OCI-LY3 (cell line): ENCODE results near the gene NEU4.
"Not testable (repeated sequence)": the region's sequence is repeated elsewhere in the genome, so short reads cannot be mapped to it uniquely, and the experiment has no call there.

ENCODE experiments used
- H2AFZ ChIP-seq: fragments of 200-600, 300-600 bp; shearing (Covaris generic); 2 replicates; pipeline ENCODE4 v1.6.0; 2014; ENCODE audit warnings: antibody characterized with exemption, low read depth, low read length
- H3K27ac ChIP-seq: fragments of 200-600, 300-600 bp; sonication (generic); 2 replicates; pipeline ENCODE4 v1.5.1; 2014; ENCODE audit warnings: mild to moderate bottlenecking, low read length, moderate library complexity, mixed read lengths
- H3K27me3 ChIP-seq: fragments of 200-600, 300-600 bp; sonication (generic); 2 replicates; pipeline ENCODE4 v1.6.1; 2014; ENCODE audit warnings: low read depth, low read length, mixed read lengths
- H3K36me3 ChIP-seq: fragments of 200-600, 300-600 bp; sonication (generic); replicated peaks from 2 replicates; pipeline ENCODE3; 2014; ENCODE audit warnings: low read depth, low read length, mixed read lengths
- H3K4me1 ChIP-seq: fragments of 300-600, 200-600 bp; sonication (generic); 2 replicates; pipeline ENCODE4 v1.6.1; 2014; ENCODE audit warnings: low read length, mixed read lengths
- H3K4me2 ChIP-seq: fragments of 200-600, 300-600 bp; sonication (generic); 2 replicates; pipeline ENCODE4 v1.6.1; 2014; ENCODE audit warnings: low read length, mixed read lengths
- H3K4me3 ChIP-seq: fragments of 300-600, 200-600 bp; sonication (generic); 2 replicates; pipeline ENCODE4 v1.5.1; 2014; ENCODE audit warnings: antibody characterized with exemption, mild to moderate bottlenecking, low read length, moderate library complexity
- H3K79me2 ChIP-seq: fragments of 300-600, 200-600 bp; shearing (Covaris generic); 2 replicates; pipeline ENCODE4 v1.6.1; 2014; ENCODE audit warnings: mild to moderate bottlenecking, low read length, mixed read lengths
- H3K9ac ChIP-seq: fragments of 300-600, 200-600 bp; shearing (Covaris generic); 2 replicates; pipeline ENCODE4 v1.6.0; 2014; ENCODE audit warnings: mild to moderate bottlenecking, low read length, moderate library complexity
- H3K9me3 ChIP-seq: fragments of 200-600, 300-600 bp; shearing (Covaris generic); 2 replicates; pipeline ENCODE4 v1.6.1; 2014; ENCODE audit warnings: low read length, mixed read lengths; ENCODE audit not compliant: insufficient read depth
- H4K20me1 ChIP-seq: fragments of 200-600, 300-600 bp; sonication (generic); 2 replicates; pipeline ENCODE4 v1.6.1; 2016; ENCODE audit warnings: low read length, mixed read lengths; ENCODE audit not compliant: insufficient read depth
- CTCF ChIP-seq: fragments of 200-600, 300-600 bp; sonication (generic); IDR thresholded peaks from 2 replicates; pipeline ENCODE4 v1.5.1; 2014; ENCODE audit warnings: antibody characterized with exemption, low read length, low read depth
- EZH2phosphoT487 ChIP-seq: fragments of 200-600 bp; shearing (Covaris generic); IDR thresholded peaks from 2 replicates; pipeline ENCODE4 v1.6.1; 2018; ENCODE audit warnings: antibody characterized with exemption, mixed run types, low read depth

Gene NEU4

GRCh38 chr2:241780939-241781569, 27.9 kb upstream of the NEU4 start:
- Histone ChIP-seq H4K20me1 (no peaks in the 10 kb centered on the region), H3K4me2 (no peak overlapping the region), H2AFZ (no peak overlapping the region), H3K79me2 (no peaks in the 10 kb centered on the region), H3K27me3 (no peaks in the 10 kb centered on the region), H3K9ac (no peak overlapping the region), H3K4me1 (no peaks in the 10 kb centered on the region), H3K4me3 (no peak overlapping the region), H3K9me3 (no peaks in the 10 kb centered on the region), H3K27ac (no peak overlapping the region), H3K36me3 (no peaks in the 10 kb centered on the region)
- TF ChIP-seq EZH2phosphoT487, result no peak
- TF ChIP-seq CTCF, result no peak

- not testable (repeated sequence) for H3K27ac ChIP-seq, H3K4me2 ChIP-seq, H3K36me3 ChIP-seq, H3K4me3 ChIP-seq, H2AFZ ChIP-seq, H4K20me1 ChIP-seq, H3K79me2 ChIP-seq, H3K4me1 ChIP-seq, H3K27me3 ChIP-seq, H3K9me3 ChIP-seq, H3K9ac ChIP-seq
Measured at GRCh38 chr2:241782053-241782452, 26.9 kb upstream of the NEU4 start.

GRCh38 chr2:241788135-241788534, 20.9 kb upstream of the NEU4 start:
- Histone ChIP-seq H3K79me2 (no peaks in the 10 kb centered on the region), H2AFZ (no peak overlapping the region), H3K4me2 (peak overlapping the region; percentile 29; the same call in 1 of the 2 replicates), H3K27ac (no peak overlapping the region), H4K20me1 (no peaks in the 10 kb centered on the region), H3K27me3 (no peaks in the 10 kb centered on the region), H3K9me3 (no peaks in the 10 kb centered on the region), H3K9ac (no peak overlapping the region), H3K36me3 (no peaks in the 10 kb centered on the region), H3K4me3 (no peak overlapping the region), H3K4me1 (peaks cover 18% of the 10 kb centered on the region)
- no peak for TF ChIP-seq CTCF
- TF ChIP-seq EZH2phosphoT487, result no peak

- H3K36me3 ChIP-seq, result no peaks in the 10 kb centered on the region
- H3K9ac ChIP-seq, result no peak overlapping the region
- H2AFZ ChIP-seq, result no peak overlapping the region
- H3K9me3 ChIP-seq, result no peaks in the 10 kb centered on the region
- H3K27me3 ChIP-seq, result no peaks in the 10 kb centered on the region
- no peak overlapping the region for H3K27ac ChIP-seq
- H3K4me2 ChIP-seq, result peak overlapping the region; percentile 29; the same call in 1 of the 2 replicates
- H3K4me1 ChIP-seq, result peaks cover 18% of the 10 kb centered on the region
- TF ChIP-seq CTCF, result no peak
- TF ChIP-seq EZH2phosphoT487, result no peak
- H3K4me3 ChIP-seq, result no peak overlapping the region
- no peaks in the 10 kb centered on the region for H4K20me1 ChIP-seq
- no peaks in the 10 kb centered on the region for H3K79me2 ChIP-seq
Measured at GRCh38 chr2:241788572-241788971, 20.4 kb upstream of the NEU4 start.

- not testable (repeated sequence) for H3K4me2 ChIP-seq, H3K27me3 ChIP-seq, H2AFZ ChIP-seq, H3K4me3 ChIP-seq, H3K27ac ChIP-seq, H4K20me1 ChIP-seq, H3K9ac ChIP-seq, H3K36me3 ChIP-seq, H3K9me3 ChIP-seq, H3K79me2 ChIP-seq
- H3K4me1 ChIP-seq, result peaks cover 18% of the 10 kb centered on the region
Measured at GRCh38 chr2:241791385-241791784, 17.6 kb upstream of the NEU4 start.
